ENCODE results near the gene NIT2.

DNA sequence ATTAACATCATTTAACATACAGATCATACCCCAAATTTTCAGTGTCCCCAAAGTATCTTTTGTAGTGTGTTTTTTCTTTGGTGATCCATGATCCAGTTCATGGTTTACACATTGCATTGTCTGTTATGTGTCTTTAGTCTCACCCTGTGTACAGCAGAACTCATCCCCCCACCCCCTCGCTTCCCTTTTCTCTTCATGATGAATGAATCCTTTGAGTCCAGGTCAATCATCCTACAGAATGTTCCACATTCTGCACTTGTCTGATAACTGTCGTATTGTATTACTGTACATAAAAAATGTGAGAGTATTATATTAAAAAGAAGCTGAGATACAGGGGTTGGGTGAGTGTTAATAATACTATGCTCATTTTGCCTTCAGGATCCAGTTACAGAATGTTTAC, 14.6 kb upstream of the NIT2 start:
- TF ChIP-seq CTCF (IDR thresholded peaks at IDR 0.05; ENCODE audit: poor library complexity, severe bottlenecking) = no peak
- no peak for TF ChIP-seq RAD21 (conservative IDR thresholded peaks at IDR 0.05)
